Right ventricle myocardium inferior (tissue), 1 donor: ENCODE measurements around the gene PDE8A. TPM values are rescaled to one million over a fixed set of nuclear protein-coding genes. Genes with fewer than 3 reads are reported as not detected.
"Not testable (repeated sequence)": the region's sequence is repeated elsewhere in the genome, so short reads cannot be mapped to it uniquely, and the experiment has no call there.

ENCODE experiments used
- ATAC-seq: fragments of 200-7000 bp; cut with Tn5 transposase; one replicate; pipeline ENCODE4 v1.9.1; 2020; ENCODE audit warnings: mild to moderate bottlenecking, moderate library complexity
- DNase-seq: peaks from one replicate; pipeline ENCODE4 v3.0.0; 2021; ENCODE audit errors: missing footprints
- intact Hi-C: fragments of 100-400 bp; cut with DNase I; formaldehyde crosslinking; loops from one replicate; pipeline ENCODE4 v1.11.0; 2022
- total RNA-seq: library from RNA; stranded (reverse); fragmentation: NEBNext Ultra II Directional; extraction: Animal tissue kit (Norgen Biotek cat#: 25700); gene quantifications from one replicate; pipeline ENCODE4 v1.2.1, GENCODE V29; 2021
- donor health status: DM: no; HTN: yes; CAD: no; lungs with severe emphysema.

PDE8A gene
- total RNA-seq, 1 donor from 2014 or later: 12.2 TPM

GRCh38 chr15:85006201-85006600, 24.5 kb downstream of the PDE8A start:
- ATAC-seq (no peak), DNase-seq (no peak)
- intact Hi-C loops: no loop called here

- intact Hi-C loops: no loop called here
- no peak for ATAC-seq
Measured at GRCh38 chr15:85006655-85007054, 25.0 kb downstream of the PDE8A start.

GRCh38 chr15:85007137-85007536, 25.5 kb downstream of the PDE8A start:
- intact Hi-C loops: no loop called here
- DNase-seq (no peak), ATAC-seq (no peak)

More at GRCh38 chr15:85006655-85007054, 25.0 kb downstream of the PDE8A start:
- no peak for DNase-seq

- ATAC-seq (no peak), DNase-seq (no peak)
- intact Hi-C loops: no loop called here
Measured at GRCh38 chr15:85007741-85008397, 26.2 kb downstream of the PDE8A start.

GRCh38 chr15:85008474-85009260, 27.0 kb downstream of the PDE8A start:
- ATAC-seq: no peak
- DNase-seq: no peak
- intact Hi-C loops: no loop called here

- ATAC-seq (no peak), DNase-seq (no peak)
- intact Hi-C loops: no loop called here
Measured at GRCh38 chr15:85009435-85009834, 27.8 kb downstream of the PDE8A start.

- DNase-seq: no peak
- no peak for ATAC-seq
Measured at GRCh38 chr15:85010071-85010385, 28.4 kb downstream of the PDE8A start.

GRCh38 chr15:85010386-85011159, 28.9 kb downstream of the PDE8A start:
- intact Hi-C loops: no loop called here
- DNase-seq: no peak
- ATAC-seq: peak; percentile 56

More at GRCh38 chr15:85010071-85010385, 28.4 kb downstream of the PDE8A start:
- intact Hi-C loops: no loop called here

GRCh38 chr15:85011160-85011571, 29.5 kb downstream of the PDE8A start:
- intact Hi-C loops: no loop called here
- ATAC-seq: no peak

GRCh38 chr15:85011724-85012123, 30.1 kb downstream of the PDE8A start:
- DNase-seq, intact Hi-C loops, ATAC-seq: not testable (repeated sequence)

More at GRCh38 chr15:85011160-85011571, 29.5 kb downstream of the PDE8A start:
- no peak for DNase-seq

GRCh38 chr15:85013785-85014184, 32.1 kb downstream of the PDE8A start:
- no peak for ATAC-seq

GRCh38 chr15:85014932-85015331, 33.3 kb downstream of the PDE8A start:
- ATAC-seq: no peak
- intact Hi-C loops: no loop called here

More at GRCh38 chr15:85013785-85014184, 32.1 kb downstream of the PDE8A start:
- intact Hi-C loops: no loop called here
- DNase-seq: no peak

GRCh38 chr15:85016275-85016674, 34.6 kb downstream of the PDE8A start:
- no peak for ATAC-seq
- intact Hi-C loops: no loop called here
- no peak for DNase-seq

More at GRCh38 chr15:85014932-85015331, 33.3 kb downstream of the PDE8A start:
- no peak for DNase-seq

- ATAC-seq: no peak
- no peak for DNase-seq
- intact Hi-C loops: no loop called here
Measured at GRCh38 chr15:85019815-85020590, 38.3 kb downstream of the PDE8A start.

GRCh38 chr15:85021409-85021808, 39.8 kb downstream of the PDE8A start:
- intact Hi-C loops: no loop called here

GRCh38 chr15:85022860-85023403, 41.3 kb downstream of the PDE8A start:
- no peak for DNase-seq
- intact Hi-C loops: no loop called here
- no peak for ATAC-seq

More at GRCh38 chr15:85021409-85021808, 39.8 kb downstream of the PDE8A start:
- ATAC-seq (no peak), DNase-seq (no peak)

- no peak for DNase-seq
- no peak for ATAC-seq
- intact Hi-C loops: no loop called here
Measured at GRCh38 chr15:85024003-85024402, 42.3 kb downstream of the PDE8A start.

GRCh38 chr15:85024509-85025336, 43.1 kb downstream of the PDE8A start:
- intact Hi-C loops: no loop called here
- no peak for DNase-seq
- ATAC-seq: no peak
